NT2/D1 (cell line): Measurements from ENCODE around the gene ARHGAP25.

Source experiments
- YY1 ChIP-seq: IDR thresholded peaks from 2 replicates; pipeline ENCODE4 v1.6.1; 2011; ENCODE audit not compliant: insufficient read length, insufficient read depth
- ZNF274 ChIP-seq: IDR thresholded peaks from 2 replicates; pipeline ENCODE4 v1.6.1; 2011; ENCODE audit warnings: mild to moderate bottlenecking, low read depth, low read length

DNA sequence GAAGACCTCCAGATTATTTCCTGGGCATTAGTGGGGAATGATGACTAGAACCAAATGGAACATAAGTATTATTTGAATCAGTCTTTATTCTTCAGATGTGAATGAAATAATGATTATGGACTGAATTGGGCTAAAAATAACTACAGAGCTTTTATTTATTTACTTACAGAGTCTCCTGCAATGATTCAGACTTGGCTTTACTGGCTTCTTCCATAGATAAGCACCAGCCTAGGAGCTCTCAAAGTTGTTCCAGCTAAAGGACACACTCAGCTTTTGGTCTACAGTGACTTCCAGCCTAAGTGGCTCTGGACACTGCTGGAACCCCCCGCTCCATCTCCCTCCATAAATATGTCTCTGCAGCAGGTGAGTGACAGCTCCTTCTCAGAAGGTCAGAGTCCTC, 24.3 kb upstream of the ARHGAP25 start:
- TF ChIP-seq ZNF274 (no peak), YY1 (no peak)
